OCI-LY3 (cell line): Measurements from ENCODE around the gene NGFR.

Experiments used
- H2AFZ ChIP-seq: fragments of 200-600, 300-600 bp; shearing (Covaris generic); 2 replicates; pipeline ENCODE4 v1.6.0; 2014; ENCODE audit warnings: antibody characterized with exemption, low read depth, low read length
- H3K27ac ChIP-seq: fragments of 200-600, 300-600 bp; sonication (generic); 2 replicates; pipeline ENCODE4 v1.5.1; 2014; ENCODE audit warnings: mild to moderate bottlenecking, low read length, moderate library complexity, mixed read lengths
- H3K27me3 ChIP-seq: fragments of 200-600, 300-600 bp; sonication (generic); 2 replicates; pipeline ENCODE4 v1.6.1; 2014; ENCODE audit warnings: low read depth, low read length, mixed read lengths
- H3K36me3 ChIP-seq: fragments of 200-600, 300-600 bp; sonication (generic); replicated peaks from 2 replicates; pipeline ENCODE3; 2014; ENCODE audit warnings: low read depth, low read length, mixed read lengths
- H3K4me1 ChIP-seq: fragments of 300-600, 200-600 bp; sonication (generic); 2 replicates; pipeline ENCODE4 v1.6.1; 2014; ENCODE audit warnings: low read length, mixed read lengths
- H3K4me2 ChIP-seq: fragments of 200-600, 300-600 bp; sonication (generic); 2 replicates; pipeline ENCODE4 v1.6.1; 2014; ENCODE audit warnings: low read length, mixed read lengths
- H3K4me3 ChIP-seq: fragments of 300-600, 200-600 bp; sonication (generic); 2 replicates; pipeline ENCODE4 v1.5.1; 2014; ENCODE audit warnings: antibody characterized with exemption, mild to moderate bottlenecking, low read length, moderate library complexity
- H3K79me2 ChIP-seq: fragments of 300-600, 200-600 bp; shearing (Covaris generic); 2 replicates; pipeline ENCODE4 v1.6.1; 2014; ENCODE audit warnings: mild to moderate bottlenecking, low read length, mixed read lengths
- H3K9ac ChIP-seq: fragments of 300-600, 200-600 bp; shearing (Covaris generic); 2 replicates; pipeline ENCODE4 v1.6.0; 2014; ENCODE audit warnings: mild to moderate bottlenecking, low read length, moderate library complexity
- H3K9me3 ChIP-seq: fragments of 200-600, 300-600 bp; shearing (Covaris generic); 2 replicates; pipeline ENCODE4 v1.6.1; 2014; ENCODE audit warnings: low read length, mixed read lengths; ENCODE audit not compliant: insufficient read depth
- H4K20me1 ChIP-seq: fragments of 200-600, 300-600 bp; sonication (generic); 2 replicates; pipeline ENCODE4 v1.6.1; 2016; ENCODE audit warnings: low read length, mixed read lengths; ENCODE audit not compliant: insufficient read depth
- EZH2phosphoT487 ChIP-seq: fragments of 200-600 bp; shearing (Covaris generic); IDR thresholded peaks from 2 replicates; pipeline ENCODE4 v1.6.1; 2018; ENCODE audit warnings: antibody characterized with exemption, mixed run types, low read depth
- TF ChIP-seq, protein P1 (sequence below): fragments of 200-600, 300-600 bp; sonication (generic); IDR thresholded peaks from 2 replicates; pipeline ENCODE4 v1.5.1; 2014; ENCODE audit warnings: antibody characterized with exemption, low read length, low read depth

Gene NGFR

DNA sequence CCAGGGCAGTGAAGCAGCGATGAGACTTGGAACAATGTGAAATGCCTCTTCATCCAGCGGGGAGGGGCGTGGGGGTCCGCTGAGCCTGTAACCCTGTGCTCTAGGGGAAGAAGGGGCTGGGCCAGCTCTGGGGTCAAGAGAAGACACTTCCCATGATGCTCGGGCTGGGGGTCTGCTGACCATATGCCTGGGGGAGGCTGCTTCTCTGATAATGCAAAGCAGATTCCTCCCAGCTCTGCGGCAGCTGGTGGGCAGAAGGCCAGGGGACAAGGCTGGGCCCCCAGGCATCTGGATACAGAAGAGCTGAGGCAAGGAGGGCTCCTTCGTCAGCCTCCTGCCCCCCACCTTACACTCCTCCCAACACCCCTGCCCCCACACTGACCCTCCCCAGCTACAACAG, 24.7 kb downstream of the NGFR start:
- Histone ChIP-seq H2AFZ (no peak overlapping the region), H3K4me3 (no peak overlapping the region), H3K9me3 (no peaks in the 10 kb centered on the region), H3K4me2 (no peak overlapping the region), H3K27ac (no peak overlapping the region), H3K4me1 (peaks cover 13% of the 10 kb centered on the region), H4K20me1 (no peaks in the 10 kb centered on the region), H3K9ac (no peak overlapping the region), H3K36me3 (no peaks in the 10 kb centered on the region), H3K79me2 (no peaks in the 10 kb centered on the region), H3K27me3 (no peaks in the 10 kb centered on the region)
- TF ChIP-seq, protein P1, sequence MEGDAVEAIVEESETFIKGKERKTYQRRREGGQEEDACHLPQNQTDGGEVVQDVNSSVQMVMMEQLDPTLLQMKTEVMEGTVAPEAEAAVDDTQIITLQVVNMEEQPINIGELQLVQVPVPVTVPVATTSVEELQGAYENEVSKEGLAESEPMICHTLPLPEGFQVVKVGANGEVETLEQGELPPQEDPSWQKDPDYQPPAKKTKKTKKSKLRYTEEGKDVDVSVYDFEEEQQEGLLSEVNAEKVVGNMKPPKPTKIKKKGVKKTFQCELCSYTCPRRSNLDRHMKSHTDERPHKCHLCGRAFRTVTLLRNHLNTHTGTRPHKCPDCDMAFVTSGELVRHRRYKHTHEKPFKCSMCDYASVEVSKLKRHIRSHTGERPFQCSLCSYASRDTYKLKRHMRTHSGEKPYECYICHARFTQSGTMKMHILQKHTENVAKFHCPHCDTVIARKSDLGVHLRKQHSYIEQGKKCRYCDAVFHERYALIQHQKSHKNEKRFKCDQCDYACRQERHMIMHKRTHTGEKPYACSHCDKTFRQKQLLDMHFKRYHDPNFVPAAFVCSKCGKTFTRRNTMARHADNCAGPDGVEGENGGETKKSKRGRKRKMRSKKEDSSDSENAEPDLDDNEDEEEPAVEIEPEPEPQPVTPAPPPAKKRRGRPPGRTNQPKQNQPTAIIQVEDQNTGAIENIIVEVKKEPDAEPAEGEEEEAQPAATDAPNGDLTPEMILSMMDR = no peak
- TF ChIP-seq EZH2phosphoT487 = no peak

DNA sequence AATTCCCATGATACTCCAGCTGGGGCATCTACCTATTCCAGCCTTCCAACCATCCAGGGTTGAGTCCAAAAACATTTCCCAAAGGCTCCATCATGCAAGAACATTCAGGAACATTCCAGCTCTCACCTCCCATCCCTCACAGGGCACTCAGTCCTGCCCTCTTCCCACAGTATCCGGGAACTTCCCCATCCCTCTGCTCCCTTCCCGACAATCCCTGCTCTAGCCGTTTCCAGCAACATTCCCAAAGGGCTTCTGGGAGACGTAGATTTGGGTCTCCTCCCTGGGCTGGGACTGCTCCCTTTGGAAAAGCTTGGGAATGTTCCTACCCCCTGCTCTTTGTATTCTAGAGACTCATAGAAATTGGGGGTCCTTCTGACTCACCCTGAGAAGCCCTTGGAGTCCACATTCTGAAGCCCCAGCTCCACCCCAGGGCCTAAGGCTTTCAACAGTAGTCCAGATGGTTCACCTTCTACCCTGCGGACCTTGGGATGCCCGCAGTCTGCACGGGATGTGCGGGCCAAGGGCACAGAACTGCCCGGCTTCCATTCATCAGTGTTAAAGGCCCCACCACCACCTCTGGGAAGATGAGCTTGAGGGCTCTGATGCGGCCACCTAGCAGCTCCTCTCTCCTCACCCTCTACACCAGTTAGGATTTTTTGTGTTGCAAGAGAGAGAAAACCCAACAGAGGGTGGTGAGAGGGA, 25.4 kb downstream of the NGFR start:
- Histone ChIP-seq H3K4me1 (peaks cover 10% of the 10 kb centered on the region), H4K20me1 (no peaks in the 10 kb centered on the region), H3K27ac (no peak overlapping the region), H3K36me3 (no peaks in the 10 kb centered on the region), H3K9me3 (no peaks in the 10 kb centered on the region), H3K4me3 (no peak overlapping the region), H2AFZ (no peak overlapping the region), H3K79me2 (no peaks in the 10 kb centered on the region), H3K4me2 (no peak overlapping the region), H3K27me3 (no peaks in the 10 kb centered on the region), H3K9ac (no peak overlapping the region)
- TF ChIP-seq, protein P1 = no peak
- TF ChIP-seq EZH2phosphoT487 = no peak

- no peaks in the 10 kb centered on the region for H3K36me3 ChIP-seq
- no peak overlapping the region for H3K4me2 ChIP-seq
- H2AFZ ChIP-seq = no peak overlapping the region
- no peaks in the 10 kb centered on the region for H3K27me3 ChIP-seq
- no peaks in the 10 kb centered on the region for H4K20me1 ChIP-seq
- H3K79me2 ChIP-seq = no peaks in the 10 kb centered on the region
- no peak overlapping the region for H3K27ac ChIP-seq
- no peak overlapping the region for H3K4me3 ChIP-seq
- TF ChIP-seq, protein P1 = no peak
- TF ChIP-seq EZH2phosphoT487 = no peak
- H3K4me1 ChIP-seq = peaks cover 10% of the 10 kb centered on the region
- no peak overlapping the region for H3K9ac ChIP-seq
- H3K9me3 ChIP-seq = no peaks in the 10 kb centered on the region
These were observed 26.0 kb downstream of the NGFR start for GRCh38 chr17:49521088-49521450.

GRCh38 chr17:49521471-49522356, 26.6 kb downstream of the NGFR start:
- H3K4me1 ChIP-seq = peaks cover 10% of the 10 kb centered on the region
- H3K9ac ChIP-seq = no peak overlapping the region
- no peaks in the 10 kb centered on the region for H3K36me3 ChIP-seq
- no peaks in the 10 kb centered on the region for H4K20me1 ChIP-seq
- no peak overlapping the region for H3K4me3 ChIP-seq
- no peaks in the 10 kb centered on the region for H3K79me2 ChIP-seq
- H3K27me3 ChIP-seq = no peaks in the 10 kb centered on the region
- H3K27ac ChIP-seq = no peak overlapping the region
- TF ChIP-seq, protein P1 = no peak
- TF ChIP-seq EZH2phosphoT487 = no peak
- H3K9me3 ChIP-seq = no peaks in the 10 kb centered on the region
- H2AFZ ChIP-seq = no peak overlapping the region
- no peak overlapping the region for H3K4me2 ChIP-seq
